K562 (cell line): Measurements from ENCODE around the gene SLC17A9. TPM values are rescaled to one million over a fixed set of nuclear protein-coding genes. Genes with fewer than 3 reads are reported as not detected.

Experiments
- ATAC-seq: fragments of 200-7000 bp; cut with Tn5 transposase; 3 replicates; pipeline ENCODE4 v1.9.1; 2020; ENCODE audit warnings: moderate library complexity
- BruUV-seq: library from RNA; stranded (reverse); fragments of 400-500 nt; replicated peaks from 2 replicates; lab custom pipeline; 2021; lab: Mats Ljungman, UMichigan
- CTCF ChIA-PET: fragments of 300-600 bp; formaldehyde crosslinking; extraction: SDS; loops from one replicate; lab custom pipeline; 2021; ENCODE audit warnings: low intra/inter-chr PET ratio; lab: Yijun Ruan, JAX
- POLR2A ChIA-PET: fragments of 300-600, 350-650 bp; sonication (Branson Sonifier 250); formaldehyde crosslinking; extraction: SDS; loops from one replicate; lab custom pipeline; 2021; ENCODE audit warnings: antibody characterized with exemption, inconsistent platforms; lab: Yijun Ruan, JAX
- DNase-seq, 4 experiments: peaks; one replicate each; pipeline versions ENCODE4 v3.0.0 to v3.0.0-alpha.2; 2011 to 2018; ENCODE audit warnings: low spot score in 3 of 4, mixed read lengths in 3 of 4; ENCODE audit errors: extremely low read depth in 1 of 4
- FAIRE-seq: peaks from 2 replicates; lab custom pipeline; 2011; peaks lifted over from hg19 to GRCh38; lab: Jason Lieb, UNC
- H2AFZ ChIP-seq: 2 replicates; pipeline ENCODE4 v1.6.0; 2011; ENCODE audit warnings: low read depth, low read length, control low read depth, inconsistent platforms
- H3K27ac ChIP-seq: fragments of 200-600 bp; 3 replicates; pipeline ENCODE4 v1.8.0; 2011; ENCODE audit warnings: low read depth, mild to moderate bottlenecking, control low read depth, inconsistent platforms, low read length, moderate library complexity, mixed read lengths; ENCODE audit errors: extremely low read depth
- H3K27me3 ChIP-seq, 2 experiments: fragments of 300-600 bp in 1 of 2; 2 replicates in 1 of 2; 3 replicates in 1 of 2; pipeline versions ENCODE4 v1.6.0 to v1.8.0; 2011; ENCODE audit warnings: inconsistent platforms in 2 of 2, low read length in 2 of 2, mild to moderate bottlenecking in 1 of 2, mixed read lengths in 1 of 2, moderate library complexity in 1 of 2; ENCODE audit not compliant: control insufficient read depth in 2 of 2, insufficient read depth in 2 of 2
- H3K36me3 ChIP-seq: fragments of 300-600 bp; 3 replicates; pipeline ENCODE4 v1.8.0; 2011; ENCODE audit warnings: mild to moderate bottlenecking, low read length, inconsistent platforms; ENCODE audit not compliant: control insufficient read depth, insufficient read depth
- H3K4me1 ChIP-seq, 2 experiments: fragments of 200-600 bp in 1 of 2; replicated peaks in 1 of 2; 2 replicates in 1 of 2; 3 replicates in 1 of 2; pipeline versions ENCODE4 v1.5.1 to v1.8.0; 2011; ENCODE audit warnings: inconsistent platforms in 2 of 2, low read length in 2 of 2, mild to moderate bottlenecking in 1 of 2, mixed read lengths in 1 of 2, moderate library complexity in 1 of 2; ENCODE audit not compliant: control insufficient read depth in 2 of 2, insufficient read depth in 2 of 2
- H3K4me2 ChIP-seq: 2 replicates; pipeline ENCODE4 v1.6.1; 2011; ENCODE audit warnings: low read length, control low read depth, inconsistent platforms, mixed read lengths; ENCODE audit not compliant: insufficient read depth
- H3K4me3 ChIP-seq: fragments of 200-600 bp; sonication (generic), shearing (Covaris generic); 2 replicates; pipeline ENCODE4 v1.5.1; 2016; ENCODE audit warnings: control low read depth, inconsistent platforms
- H3K79me2 ChIP-seq: fragments of 200-600 bp; 3 replicates; pipeline ENCODE4 v1.8.0; 2011; ENCODE audit warnings: low read length, inconsistent platforms; ENCODE audit not compliant: control insufficient read depth, insufficient read depth
- H3K9ac ChIP-seq, 2 experiments: 2 replicates each; pipeline versions ENCODE4 v1.6.0 to v1.6.1; 2011; ENCODE audit warnings: low read depth in 2 of 2, low read length in 2 of 2, control low read depth in 1 of 2, inconsistent platforms in 1 of 2, mild to moderate bottlenecking in 1 of 2, mixed read lengths in 1 of 2; ENCODE audit not compliant: insufficient read depth in 1 of 2
- H3K9me1 ChIP-seq: one replicate; pipeline ENCODE4 v1.6.0; 2011; ENCODE audit warnings: inconsistent platforms, mild to moderate bottlenecking, low read length, moderate library complexity; ENCODE audit not compliant: control insufficient read depth, insufficient read depth
- H3K9me3 ChIP-seq: replicated peaks from 2 replicates; pipeline ENCODE4 v1.5.1; 2011; ENCODE audit warnings: low read depth, low read length, inconsistent platforms; ENCODE audit not compliant: control insufficient read depth, insufficient read depth
- H4K20me1 ChIP-seq: replicated peaks from 2 replicates; pipeline ENCODE4 v1.6.1; 2011; ENCODE audit warnings: low read length, inconsistent platforms, mixed read lengths; ENCODE audit not compliant: control insufficient read depth, insufficient read depth
- COPS2 ChIP-seq: fragments of 450-650 bp; conservative IDR thresholded peaks from 2 replicates; pipeline ENCODE4 v1.6.1; 2016; ENCODE audit warnings: mild to moderate bottlenecking, moderate library complexity
- ETV6 ChIP-seq, 3 experiments: fragments of 150-350 bp in 1 of 3; sonication (generic) in 1 of 3; formaldehyde crosslinking in 1 of 3; IDR thresholded peaks; 2 replicates each; pipeline versions ENCODE4 v1.6.1 to v1.8.0; 2014 to 2022; ENCODE audit warnings: borderline replicate concordance in 2 of 3, low read depth in 2 of 3, antibody characterized with exemption in 1 of 3, low read length in 1 of 3, mild to moderate bottlenecking in 1 of 3, missing genetic modification reagents in 1 of 3
- MED1 ChIP-seq: sonication (generic); formaldehyde crosslinking; IDR thresholded peaks from 2 replicates; pipeline ENCODE4 v1.8.1; 2023; ENCODE audit warnings: missing genetic modification reagents, borderline replicate concordance
- PTRF ChIP-seq: fragments of 450-650 bp; IDR thresholded peaks from 2 replicates; pipeline ENCODE4 v1.6.1; 2016; ENCODE audit warnings: mild to moderate bottlenecking, missing genetic modification characterization, missing compliant biosample characterization
- SRSF9 ChIP-seq: fragments of 200-400 bp; formaldehyde crosslinking; IDR thresholded peaks from 2 replicates; pipeline ENCODE4 v1.6.1; 2017; ENCODE audit warnings: low read depth, low read length, borderline replicate concordance
- ZNF263 ChIP-seq: sonication (generic); formaldehyde crosslinking; IDR thresholded peaks from 2 replicates; pipeline ENCODE4 v1.8.0; 2022; ENCODE audit warnings: mild to moderate bottlenecking, missing genetic modification reagents, borderline replicate concordance
- ZNF589 ChIP-seq: fragments of 200-800 bp; sonication (Bioruptor generic); IDR thresholded peaks from 2 replicates; pipeline ENCODE4 v1.6.1; 2016; ENCODE audit warnings: low read depth, missing genetic modification characterization, missing compliant biosample characterization
- WGBS: fragments of 100-300 bp; shearing (Covaris generic); methylation state at CpG from one replicate; pipeline ENCODE4 v1.1.6; 2016; ENCODE audit warnings: low coverage, mixed read lengths; ENCODE audit not compliant: insufficient coverage; ENCODE audit errors: missing lambda C conversion rate; 5-methylcytosine and 5-hydroxymethylcytosine counted together
- in situ Hi-C: fragments of 300-500 bp; cut with MboI; formaldehyde crosslinking; loops from 4 replicates; pipeline ENCODE4 v1.15.0; 2018; ENCODE audit warnings: inconsistent platforms, mixed read lengths
- intact Hi-C: fragments of 100-400 bp; cut with micrococcal nuclease; formaldehyde crosslinking; loops from 2 replicates; pipeline ENCODE4 v1.14.2; 2022
- polyA plus RNA-seq, 8 experiments: library from polyadenylated mRNA; depleted of rRNA in 4 of 8; stranded (reverse) in 5 of 8; unstranded in 3 of 8; fragments of >200 nt; fragmentation: Nextera tagmentation in 2 of 8; fragmentation: Illumina TruSeq in 1 of 8; extraction: Ambion mirVana in 2 of 8; extraction: Trizol in 1 of 8; gene quantifications; 2 replicates each; pipeline versions ENCODE4 v1.2.1 to v1.2.3, GENCODE V29; 2011 to 2014; ENCODE audit warnings: inconsistent platforms in 1 of 8, missing spikeins in 1 of 8
- total RNA-seq, 7 experiments: library from RNA; depleted of rRNA in 6 of 7; stranded (reverse); fragments of >200 nt in 6 of 7; fragmentation: Illumina TruSeq in 2 of 7; extraction: Trizol in 2 of 7; gene quantifications; 2 replicates each; pipeline versions ENCODE4 v1.2.1 to v1.2.3, GENCODE V29; 2011 to 2021; ENCODE audit warnings: low replicate concordance in 1 of 7
- TF ChIP-seq, protein P1 (sequence below): fragments of 200-800 bp; sonication (Bioruptor generic); IDR thresholded peaks from 2 replicates; pipeline ENCODE4 v1.6.1; 2017; ENCODE audit warnings: missing genetic modification characterization, missing compliant biosample characterization
- TF ChIP-seq, protein P2 (sequence below): sonication (generic); formaldehyde crosslinking; IDR thresholded peaks from 2 replicates; pipeline ENCODE4 v1.8.1; 2023; ENCODE audit warnings: mild to moderate bottlenecking, missing genetic modification reagents

The SLC17A9 gene
- total and polyA plus RNA-seq, 9 of the 15 experiments (the other 6 are each of a cell fraction or from before 2014, with no cell fraction given), result 0.04 to 0.31 TPM; not detected in 7

DNA sequence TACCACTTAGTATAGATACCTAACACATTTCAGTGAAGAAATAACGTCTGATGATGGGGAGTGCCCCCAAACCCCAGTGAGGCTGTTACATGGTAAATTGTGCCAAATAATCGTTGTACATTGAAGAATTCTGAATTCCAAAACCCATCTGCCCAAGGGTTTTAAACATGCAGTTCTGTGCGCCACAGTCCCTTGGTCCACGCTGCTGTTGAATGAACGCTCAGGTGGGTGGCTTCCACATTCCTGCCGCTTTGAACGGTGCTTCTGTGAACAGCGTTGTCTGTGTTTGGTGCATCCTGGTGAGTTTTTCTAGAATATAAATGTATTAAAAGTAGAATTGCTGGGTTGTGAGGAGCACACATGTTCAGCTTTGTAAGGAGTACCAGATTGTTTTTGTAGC, 11.6 kb upstream of the SLC17A9 start (continued):
- TF ChIP-seq, protein P1, sequence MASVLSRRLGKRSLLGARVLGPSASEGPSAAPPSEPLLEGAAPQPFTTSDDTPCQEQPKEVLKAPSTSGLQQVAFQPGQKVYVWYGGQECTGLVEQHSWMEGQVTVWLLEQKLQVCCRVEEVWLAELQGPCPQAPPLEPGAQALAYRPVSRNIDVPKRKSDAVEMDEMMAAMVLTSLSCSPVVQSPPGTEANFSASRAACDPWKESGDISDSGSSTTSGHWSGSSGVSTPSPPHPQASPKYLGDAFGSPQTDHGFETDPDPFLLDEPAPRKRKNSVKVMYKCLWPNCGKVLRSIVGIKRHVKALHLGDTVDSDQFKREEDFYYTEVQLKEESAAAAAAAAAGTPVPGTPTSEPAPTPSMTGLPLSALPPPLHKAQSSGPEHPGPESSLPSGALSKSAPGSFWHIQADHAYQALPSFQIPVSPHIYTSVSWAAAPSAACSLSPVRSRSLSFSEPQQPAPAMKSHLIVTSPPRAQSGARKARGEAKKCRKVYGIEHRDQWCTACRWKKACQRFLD (CRISPR knock-in tag), result no peak
- TF ChIP-seq PTRF (tag) (no peak), MED1 (CRISPR knock-in tag) (no peak)
- TF ChIP-seq, protein P2, sequence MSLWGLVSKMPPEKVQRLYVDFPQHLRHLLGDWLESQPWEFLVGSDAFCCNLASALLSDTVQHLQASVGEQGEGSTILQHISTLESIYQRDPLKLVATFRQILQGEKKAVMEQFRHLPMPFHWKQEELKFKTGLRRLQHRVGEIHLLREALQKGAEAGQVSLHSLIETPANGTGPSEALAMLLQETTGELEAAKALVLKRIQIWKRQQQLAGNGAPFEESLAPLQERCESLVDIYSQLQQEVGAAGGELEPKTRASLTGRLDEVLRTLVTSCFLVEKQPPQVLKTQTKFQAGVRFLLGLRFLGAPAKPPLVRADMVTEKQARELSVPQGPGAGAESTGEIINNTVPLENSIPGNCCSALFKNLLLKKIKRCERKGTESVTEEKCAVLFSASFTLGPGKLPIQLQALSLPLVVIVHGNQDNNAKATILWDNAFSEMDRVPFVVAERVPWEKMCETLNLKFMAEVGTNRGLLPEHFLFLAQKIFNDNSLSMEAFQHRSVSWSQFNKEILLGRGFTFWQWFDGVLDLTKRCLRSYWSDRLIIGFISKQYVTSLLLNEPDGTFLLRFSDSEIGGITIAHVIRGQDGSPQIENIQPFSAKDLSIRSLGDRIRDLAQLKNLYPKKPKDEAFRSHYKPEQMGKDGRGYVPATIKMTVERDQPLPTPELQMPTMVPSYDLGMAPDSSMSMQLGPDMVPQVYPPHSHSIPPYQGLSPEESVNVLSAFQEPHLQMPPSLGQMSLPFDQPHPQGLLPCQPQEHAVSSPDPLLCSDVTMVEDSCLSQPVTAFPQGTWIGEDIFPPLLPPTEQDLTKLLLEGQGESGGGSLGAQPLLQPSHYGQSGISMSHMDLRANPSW, result no peak

DNA sequence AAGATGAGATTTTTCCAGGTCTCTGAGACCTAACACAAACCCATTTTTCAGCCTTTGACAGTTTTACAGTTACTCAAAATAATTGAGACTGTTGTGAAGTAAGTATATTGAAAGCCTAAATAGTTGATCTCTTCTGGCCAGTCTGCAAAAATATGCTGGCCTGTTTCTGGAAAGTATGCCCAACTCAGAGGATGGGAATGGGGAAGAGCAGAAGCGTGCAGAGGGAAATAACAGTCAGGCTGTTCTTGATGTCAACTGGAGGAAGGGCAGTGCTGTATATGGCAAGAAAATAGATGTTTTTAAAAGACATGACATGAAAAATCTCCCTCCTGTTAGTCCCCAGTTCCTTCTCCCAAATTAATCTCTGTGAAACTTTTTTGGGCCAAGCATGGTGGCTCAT, 10.7 kb upstream of the SLC17A9 start:
- peaks cover 51% of the 10 kb centered on the region for H3K79me2 ChIP-seq
- DNase-seq, result no peak
- in situ Hi-C loops, result no loop called here

More for the DNA sequence above, 10.7 kb upstream of the SLC17A9 start:
- H3K4me3 ChIP-seq, result no peak overlapping the region
- H2AFZ ChIP-seq, result no peak overlapping the region
- intact Hi-C loops, result no loop called here
- peaks cover 7% of the 10 kb centered on the region; the same call in 1 of the 2 replicates for H4K20me1 ChIP-seq
- H3K4me2 ChIP-seq, result no peak overlapping the region
- ChIA-PET CTCF (no interaction called here), POLR2A (interaction anchor here (0.7 kb wide), 1 partner anchor 15 kb away, joined by 3 read pairs; no protein-coding TSS in a partner anchor)
- H3K9ac ChIP-seq, result no peak overlapping the region
- peaks cover 71% of the 10 kb centered on the region for H3K36me3 ChIP-seq
- FAIRE-seq (no peak), ATAC-seq (no peak)
- H3K27me3 ChIP-seq, result no peaks in the 10 kb centered on the region
- TF ChIP-seq COPS2, result no peak
- no peak for TF ChIP-seq ZNF263 (CRISPR knock-in tag)
- TF ChIP-seq ZNF589 (CRISPR knock-in tag), result no peak
- no peak for TF ChIP-seq SRSF9
- no peak for TF ChIP-seq ETV6 (IDR thresholded peaks at IDR 0.05; ENCODE audit: borderline replicate concordance in 1 of 2, low read depth in 2 of 2, low read length in 1 of 2)
- no peak for TF ChIP-seq ETV6 (CRISPR knock-in tag; IDR thresholded peaks at IDR 0.05; ENCODE audit: borderline replicate concordance)
- H3K27ac ChIP-seq, result no peak overlapping the region
- peaks cover 10 to 26% of the 10 kb centered on the region in 2 experiments; a peak in 4 of 5 replicates for H3K4me1 ChIP-seq
- BruUV-seq, result no TSS peak
- WGBS, result 100% methylated on average over 1 of the region's 1 CpG
- no peaks in the 10 kb centered on the region for H3K9me1 ChIP-seq
- no peaks in the 10 kb centered on the region for H3K9me3 ChIP-seq
